ENCODE measurements around the gene GSTM3. TPM values are rescaled to one million over a fixed set of nuclear protein-coding genes. Genes with fewer than 3 reads are reported as not detected.

Gene GSTM3
- total and polyA plus RNA-seq, 10 of the 15 experiments (the other 5 are each of a cell fraction or from before 2014, with no cell fraction given), result not detected

DNA sequence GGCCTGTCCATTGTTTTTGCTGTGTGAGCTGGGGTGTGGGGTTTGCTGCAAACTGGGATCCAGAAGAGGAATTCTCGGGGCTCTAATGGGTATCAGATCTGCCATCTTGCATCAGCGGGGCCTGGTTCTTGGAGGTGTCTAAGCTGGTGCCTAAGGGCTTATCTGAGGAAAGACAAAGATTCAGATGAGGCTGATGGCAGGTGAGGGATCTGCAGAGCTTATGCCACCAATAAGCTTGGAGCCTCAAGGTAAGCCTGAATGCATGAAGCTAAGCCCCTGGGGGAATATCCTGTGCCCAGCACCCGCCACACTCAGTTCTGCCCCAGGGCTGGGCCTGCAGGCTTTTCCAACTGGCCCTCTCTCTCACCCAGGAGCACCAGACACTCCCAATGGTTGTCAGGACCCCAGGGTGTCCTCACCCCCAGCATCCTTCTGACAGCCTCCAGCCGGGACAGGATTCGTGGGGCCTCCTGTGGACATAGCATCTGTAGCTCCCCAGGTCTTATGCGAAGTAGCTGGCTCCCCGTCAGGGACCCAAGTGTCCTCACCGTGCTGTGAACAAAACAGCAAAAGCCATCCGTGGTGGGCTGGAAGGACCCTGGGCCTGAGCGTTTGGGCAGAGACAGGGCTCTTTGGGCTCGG lies 9.5 kb upstream of the GSTM3 start:
- Histone ChIP-seq H2AFZ (ENCODE audit: control insufficient read depth, low read depth, low read length) (no peak overlapping the region), H3K4me2 (ENCODE audit: control insufficient read depth, insufficient read depth) (no peak overlapping the region), H3K36me3 (ENCODE audit: control insufficient read depth in 2 of 2, insufficient read depth in 2 of 2, low read length in 1 of 2) (no peaks in the 10 kb centered on the region), H3K79me2 (ENCODE audit: control insufficient read depth, insufficient read depth, low read length) (no peaks in the 10 kb centered on the region), H4K20me1 (ENCODE audit: control insufficient read depth, insufficient read depth) (no peaks in the 10 kb centered on the region), H3K27me3 (replicated peaks in 1 of 2; ENCODE audit: control insufficient read depth in 2 of 2, insufficient read depth in 2 of 2, low read length in 1 of 2) (peaks cover 8 to 13% of the 10 kb centered on the region in 2 experiments), H3K4me3 (no peak overlapping the region), H3K9me3 (replicated peaks; ENCODE audit: control insufficient read depth, insufficient read depth, low read length) (no peaks in the 10 kb centered on the region; the same call in 2 of the 3 replicates), H3K27ac (ENCODE audit: control insufficient read depth, insufficient read depth) (no peak overlapping the region), H3K4me1 (ENCODE audit: control insufficient read depth, insufficient read depth, low read length) (no peaks in the 10 kb centered on the region), H3K9ac (ENCODE audit: control insufficient read depth, insufficient read depth, low read length) (no peak overlapping the region)
- SMC1A ChIA-PET (ENCODE audit: uncharacterized antibody, unreplicated experiment), result interaction anchor here (1.0 kb wide), 1 partner anchor 34 kb away, joined by 3 read pairs; no protein-coding TSS in a partner anchor
- intact Hi-C loops (cut with micrococcal nuclease; ENCODE audit: unreplicated experiment) (no loop called here), in situ Hi-C loops (cut with MboI) (no loop called here)
- RAD21 ChIA-PET (ENCODE audit: unreplicated experiment), result interaction anchor here (1.6 kb wide), 1 partner anchor 204 kb away, joined by 4 read pairs; no protein-coding TSS in a partner anchor
- CTCF ChIA-PET, result no interaction called here
- FAIRE-seq, result no peak
- WGBS (ENCODE audit: insufficient coverage, insufficient replicate concordance, low lambda C conversion rate, missing lambda C conversion rate), result 40% methylated on average over 11 of the region's 11 CpGs
- no peak for ATAC-seq
- DNase-seq (ENCODE audit: low read depth, low spot score), result no peak
- no TSS peak for BruUV-seq (replicated peaks)
- POLR2A ChIA-PET, result no interaction called here
- TF ChIP-seq GATAD2B (conservative IDR thresholded peaks at IDR 0.05; ENCODE audit: low read depth), result no peak
- TF ChIP-seq EP300 (IDR thresholded peaks at IDR 0.05; ENCODE audit: borderline replicate concordance in 1 of 2, control insufficient read depth in 1 of 2, low read depth in 2 of 2, low read length in 2 of 2), result no peak
- no peak for TF ChIP-seq TCF7 (IDR thresholded peaks at IDR 0.05; ENCODE audit: borderline replicate concordance)
- no peak for TF ChIP-seq ZNF217 (IDR thresholded peaks at IDR 0.05)
- TF ChIP-seq, protein P1, sequence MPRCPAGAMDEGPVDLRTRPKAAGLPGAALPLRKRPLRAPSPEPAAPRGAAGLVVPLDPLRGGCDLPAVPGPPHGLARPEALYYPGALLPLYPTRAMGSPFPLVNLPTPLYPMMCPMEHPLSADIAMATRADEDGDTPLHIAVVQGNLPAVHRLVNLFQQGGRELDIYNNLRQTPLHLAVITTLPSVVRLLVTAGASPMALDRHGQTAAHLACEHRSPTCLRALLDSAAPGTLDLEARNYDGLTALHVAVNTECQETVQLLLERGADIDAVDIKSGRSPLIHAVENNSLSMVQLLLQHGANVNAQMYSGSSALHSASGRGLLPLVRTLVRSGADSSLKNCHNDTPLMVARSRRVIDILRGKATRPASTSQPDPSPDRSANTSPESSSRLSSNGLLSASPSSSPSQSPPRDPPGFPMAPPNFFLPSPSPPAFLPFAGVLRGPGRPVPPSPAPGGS (IDR thresholded peaks at IDR 0.05; ENCODE audit: borderline replicate concordance, insufficient read depth, low read depth, low read length, poor library complexity, severe bottlenecking), result no peak
- TF ChIP-seq NFXL1 (IDR thresholded peaks at IDR 0.05; ENCODE audit: borderline replicate concordance), result no peak
- TF ChIP-seq ETV6 (conservative IDR thresholded peaks at IDR 0.05 in 1 of 2, IDR thresholded peaks at IDR 0.05 in 1 of 2; ENCODE audit: borderline replicate concordance in 1 of 2, low read depth in 1 of 2), result no peak
- TF ChIP-seq MEF2B (IDR thresholded peaks at IDR 0.05; ENCODE audit: partially characterized antibody, poor library complexity, severe bottlenecking), result no peak
- no peak for TF ChIP-seq NR2C2 (IDR thresholded peaks at IDR 0.05; ENCODE audit: borderline replicate concordance, control insufficient read depth, insufficient read length, low read depth)
- no peak for TF ChIP-seq KAT2A (conservative IDR thresholded peaks at IDR 0.05; ENCODE audit: control insufficient read depth, low read depth, low read length)
- no peak for TF ChIP-seq MYB (IDR thresholded peaks at IDR 0.05; ENCODE audit: borderline replicate concordance, low read depth, low read length)
- TF ChIP-seq, protein P2, sequence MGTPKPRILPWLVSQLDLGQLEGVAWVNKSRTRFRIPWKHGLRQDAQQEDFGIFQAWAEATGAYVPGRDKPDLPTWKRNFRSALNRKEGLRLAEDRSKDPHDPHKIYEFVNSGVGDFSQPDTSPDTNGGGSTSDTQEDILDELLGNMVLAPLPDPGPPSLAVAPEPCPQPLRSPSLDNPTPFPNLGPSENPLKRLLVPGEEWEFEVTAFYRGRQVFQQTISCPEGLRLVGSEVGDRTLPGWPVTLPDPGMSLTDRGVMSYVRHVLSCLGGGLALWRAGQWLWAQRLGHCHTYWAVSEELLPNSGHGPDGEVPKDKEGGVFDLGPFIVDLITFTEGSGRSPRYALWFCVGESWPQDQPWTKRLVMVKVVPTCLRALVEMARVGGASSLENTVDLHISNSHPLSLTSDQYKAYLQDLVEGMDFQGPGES (IDR thresholded peaks at IDR 0.05), result no peak
- no peak for TF ChIP-seq STAT3 (IDR thresholded peaks at IDR 0.05; ENCODE audit: low read depth, low read length)
- TF ChIP-seq, protein P3, sequence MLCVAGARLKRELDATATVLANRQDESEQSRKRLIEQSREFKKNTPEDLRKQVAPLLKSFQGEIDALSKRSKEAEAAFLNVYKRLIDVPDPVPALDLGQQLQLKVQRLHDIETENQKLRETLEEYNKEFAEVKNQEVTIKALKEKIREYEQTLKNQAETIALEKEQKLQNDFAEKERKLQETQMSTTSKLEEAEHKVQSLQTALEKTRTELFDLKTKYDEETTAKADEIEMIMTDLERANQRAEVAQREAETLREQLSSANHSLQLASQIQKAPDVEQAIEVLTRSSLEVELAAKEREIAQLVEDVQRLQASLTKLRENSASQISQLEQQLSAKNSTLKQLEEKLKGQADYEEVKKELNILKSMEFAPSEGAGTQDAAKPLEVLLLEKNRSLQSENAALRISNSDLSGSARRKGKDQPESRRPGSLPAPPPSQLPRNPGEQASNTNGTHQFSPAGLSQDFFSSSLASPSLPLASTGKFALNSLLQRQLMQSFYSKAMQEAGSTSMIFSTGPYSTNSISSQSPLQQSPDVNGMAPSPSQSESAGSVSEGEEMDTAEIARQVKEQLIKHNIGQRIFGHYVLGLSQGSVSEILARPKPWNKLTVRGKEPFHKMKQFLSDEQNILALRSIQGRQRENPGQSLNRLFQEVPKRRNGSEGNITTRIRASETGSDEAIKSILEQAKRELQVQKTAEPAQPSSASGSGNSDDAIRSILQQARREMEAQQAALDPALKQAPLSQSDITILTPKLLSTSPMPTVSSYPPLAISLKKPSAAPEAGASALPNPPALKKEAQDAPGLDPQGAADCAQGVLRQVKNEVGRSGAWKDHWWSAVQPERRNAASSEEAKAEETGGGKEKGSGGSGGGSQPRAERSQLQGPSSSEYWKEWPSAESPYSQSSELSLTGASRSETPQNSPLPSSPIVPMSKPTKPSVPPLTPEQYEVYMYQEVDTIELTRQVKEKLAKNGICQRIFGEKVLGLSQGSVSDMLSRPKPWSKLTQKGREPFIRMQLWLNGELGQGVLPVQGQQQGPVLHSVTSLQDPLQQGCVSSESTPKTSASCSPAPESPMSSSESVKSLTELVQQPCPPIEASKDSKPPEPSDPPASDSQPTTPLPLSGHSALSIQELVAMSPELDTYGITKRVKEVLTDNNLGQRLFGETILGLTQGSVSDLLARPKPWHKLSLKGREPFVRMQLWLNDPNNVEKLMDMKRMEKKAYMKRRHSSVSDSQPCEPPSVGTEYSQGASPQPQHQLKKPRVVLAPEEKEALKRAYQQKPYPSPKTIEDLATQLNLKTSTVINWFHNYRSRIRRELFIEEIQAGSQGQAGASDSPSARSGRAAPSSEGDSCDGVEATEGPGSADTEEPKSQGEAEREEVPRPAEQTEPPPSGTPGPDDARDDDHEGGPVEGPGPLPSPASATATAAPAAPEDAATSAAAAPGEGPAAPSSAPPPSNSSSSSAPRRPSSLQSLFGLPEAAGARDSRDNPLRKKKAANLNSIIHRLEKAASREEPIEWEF (IDR thresholded peaks at IDR 0.05; ENCODE audit: insufficient replicate concordance, low read depth, low read length), result no peak
- TF ChIP-seq TCF3 (IDR thresholded peaks at IDR 0.05; ENCODE audit: borderline replicate concordance, insufficient read depth, low read depth, low read length), result no peak

All from GM12878 (cell line).